Right atrium auricular region (tissue), 2 donors: ENCODE measurements around the gene ACTA1. TPM values are rescaled to one million over a fixed set of nuclear protein-coding genes. Genes with fewer than 3 reads are reported as not detected.
A peak's percentile ranks its signal among the peaks of the same experiment; 100 is the strongest.
"Not testable (repeated sequence)": the region's sequence is repeated elsewhere in the genome, so short reads cannot be mapped to it uniquely, and the experiment has no call there.

Experiments used
- DNase-seq: peaks from one replicate; pipeline ENCODE4 v3.0.0-alpha.2; 2019; ENCODE audit warnings: low spot score
- H3K27ac ChIP-seq, 2 donors: fragments of 200-600 bp; sonication (generic); 1 replicate in 1 of 2; 2 replicates in 1 of 2; pipeline ENCODE4 v1.5.1; 2016 to 2019
- H3K27me3 ChIP-seq, 2 donors: fragments of 200-600 bp; sonication (generic); one replicate each; pipeline versions ENCODE4 v1.5.1 to v1.6.0; 2017 to 2019
- H3K36me3 ChIP-seq: fragments of 200-600 bp; sonication (generic); one replicate; pipeline ENCODE4 v1.5.1; 2016
- H3K4me1 ChIP-seq, 2 donors: fragments of 200-600 bp; sonication (generic); one replicate each; pipeline versions ENCODE4 v1.5.1 to v1.6.0; 2017 to 2019
- H3K4me3 ChIP-seq, 2 donors: fragments of 200-600 bp; sonication (generic); 1 replicate in 1 of 2; 2 replicates in 1 of 2; pipeline ENCODE4 v1.5.1; 2017 to 2019; ENCODE audit warnings: mild to moderate bottlenecking in 1 of 2, moderate library complexity in 1 of 2
- H3K9me3 ChIP-seq, 2 donors: fragments of 200-600 bp; sonication (generic); one replicate each; pipeline ENCODE4 v1.5.1; 2019
- total RNA-seq, 2 donors: library from RNA; depleted of rRNA; stranded (reverse); fragments of >200 nt; gene quantifications; one replicate each; pipeline ENCODE4 v1.1.0, GENCODE V29; 2016
- TF ChIP-seq, protein P1 (sequence below), 2 donors: fragments of 200-600 bp; sonication (generic); IDR thresholded peaks; one replicate each; pipeline ENCODE4 v1.5.1; 2019; ENCODE audit warnings: antibody characterized with exemption in 2 of 2

ACTA1 gene
- 1,000 to 10,000 TPM in 1 of 2 donors, 100 to 1,000 TPM in 1; 422 to 3,527 TPM for total RNA-seq

DNA sequence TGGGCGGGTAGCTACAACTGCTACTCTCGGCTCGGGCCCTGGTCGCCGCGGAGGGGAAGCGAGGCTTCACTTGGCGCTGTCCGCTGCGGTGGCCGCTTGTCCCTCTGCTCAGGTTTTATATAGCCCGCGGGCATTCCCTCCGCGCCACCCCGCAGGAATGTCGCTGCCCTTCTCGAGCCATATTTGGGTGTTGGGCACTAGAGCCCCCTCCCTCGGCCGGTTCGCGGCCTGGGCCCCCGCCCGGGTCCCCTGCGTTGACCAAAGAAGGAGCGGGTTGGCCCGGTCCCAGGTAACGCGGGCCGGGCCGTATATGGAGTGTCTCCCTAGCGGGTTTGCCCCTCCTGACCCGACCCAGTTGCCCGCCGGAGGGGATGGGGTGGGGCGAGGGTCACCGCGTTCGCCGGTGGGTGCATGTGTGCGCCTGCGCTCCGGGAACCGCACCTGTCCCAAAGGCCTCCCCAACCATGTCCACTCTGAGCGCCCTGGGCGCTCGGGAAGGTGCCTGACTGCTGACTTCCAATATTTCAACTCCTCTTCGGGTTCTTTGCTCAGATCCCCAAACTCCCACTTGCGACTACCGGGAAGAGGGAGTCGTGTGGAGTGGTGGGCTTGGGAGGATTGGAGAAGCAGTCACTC is at the start of gene ACTA1:
Gene ACTA1 (minus strand): TSS at position 90 of the 636 bp plus-strand sequence. CDS start 979 bp downstream, outside the sequence.
- DNase-seq, result no peak
- Histone ChIP-seq H3K9me3 (no peaks in the 10 kb centered on the region), H3K4me1 (peaks cover 0 to 40% of the 10 kb centered on the region in 2 donors), H3K27me3 (peaks cover 23 to 35% of the 10 kb centered on the region in 2 donors), H3K4me3 (peak within 1 kb of the TSS; percentile 14 to 15), H3K27ac (peak within 1 kb of the TSS; percentile 60 to 67), H3K36me3 (no peaks in the 10 kb centered on the region)
- TF ChIP-seq, protein P1, sequence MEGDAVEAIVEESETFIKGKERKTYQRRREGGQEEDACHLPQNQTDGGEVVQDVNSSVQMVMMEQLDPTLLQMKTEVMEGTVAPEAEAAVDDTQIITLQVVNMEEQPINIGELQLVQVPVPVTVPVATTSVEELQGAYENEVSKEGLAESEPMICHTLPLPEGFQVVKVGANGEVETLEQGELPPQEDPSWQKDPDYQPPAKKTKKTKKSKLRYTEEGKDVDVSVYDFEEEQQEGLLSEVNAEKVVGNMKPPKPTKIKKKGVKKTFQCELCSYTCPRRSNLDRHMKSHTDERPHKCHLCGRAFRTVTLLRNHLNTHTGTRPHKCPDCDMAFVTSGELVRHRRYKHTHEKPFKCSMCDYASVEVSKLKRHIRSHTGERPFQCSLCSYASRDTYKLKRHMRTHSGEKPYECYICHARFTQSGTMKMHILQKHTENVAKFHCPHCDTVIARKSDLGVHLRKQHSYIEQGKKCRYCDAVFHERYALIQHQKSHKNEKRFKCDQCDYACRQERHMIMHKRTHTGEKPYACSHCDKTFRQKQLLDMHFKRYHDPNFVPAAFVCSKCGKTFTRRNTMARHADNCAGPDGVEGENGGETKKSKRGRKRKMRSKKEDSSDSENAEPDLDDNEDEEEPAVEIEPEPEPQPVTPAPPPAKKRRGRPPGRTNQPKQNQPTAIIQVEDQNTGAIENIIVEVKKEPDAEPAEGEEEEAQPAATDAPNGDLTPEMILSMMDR (IDR thresholded peaks at IDR 0.05), result no peak

DNA sequence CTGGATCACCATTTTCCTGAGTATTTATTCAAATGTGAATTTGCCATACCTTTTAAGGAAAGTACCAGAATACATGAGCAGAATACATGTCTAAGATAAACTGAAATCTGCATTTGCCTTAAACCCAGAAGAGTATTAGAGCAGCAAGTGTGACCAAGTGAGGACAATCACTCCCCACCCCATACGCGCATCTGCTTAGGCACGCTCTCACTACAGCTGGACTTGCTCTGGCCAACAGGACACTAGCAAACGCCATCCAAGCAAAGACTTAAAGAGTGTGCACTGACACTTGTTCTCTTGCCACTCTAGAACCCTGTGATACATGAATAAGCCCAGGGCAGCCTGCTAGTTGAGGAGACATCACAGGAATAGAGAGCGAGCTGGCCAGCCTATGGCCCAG is 48.6 kb upstream of the ACTA1 start:
- H3K4me3 ChIP-seq, result no peak overlapping the region
- no peak for DNase-seq
- H3K36me3 ChIP-seq, result peaks cover 39% of the 10 kb centered on the region
- no peaks in the 10 kb centered on the region for H3K4me1 ChIP-seq
- H3K27ac ChIP-seq, result peak overlapping the region; percentile 57 to 69
- H3K9me3 ChIP-seq, result no peaks in the 10 kb centered on the region
- H3K27me3 ChIP-seq, result no peaks in the 10 kb centered on the region
- TF ChIP-seq, protein P1 (IDR thresholded peaks at IDR 0.05), result no peak

DNA sequence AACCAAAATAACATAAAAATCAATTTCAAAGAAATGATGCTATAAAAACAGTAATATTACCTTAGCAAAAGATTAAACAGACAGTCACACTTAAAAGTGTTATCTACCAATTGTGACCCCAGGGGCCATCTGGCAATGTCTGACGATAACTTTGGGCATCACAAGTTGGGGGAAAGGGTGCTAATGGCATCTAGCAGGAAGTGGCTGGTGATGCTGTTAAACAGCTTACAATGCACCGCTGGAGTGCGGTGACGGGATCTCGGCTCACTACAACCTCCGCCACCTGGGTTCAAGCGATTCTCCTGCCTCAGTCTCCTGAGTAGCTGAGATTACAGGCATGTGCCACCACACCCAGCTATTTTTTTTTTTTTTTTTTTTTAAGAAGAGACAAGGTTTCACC is 46.6 kb upstream of the ACTA1 start:
- TF ChIP-seq, protein P1 (IDR thresholded peaks at IDR 0.05), result no peak
- peaks cover 45% of the 10 kb centered on the region for H3K36me3 ChIP-seq
- no peaks in the 10 kb centered on the region for H3K9me3 ChIP-seq
- peak overlapping the region in 1 of 2 donors; percentile 37 for H3K27ac ChIP-seq
- no peak for DNase-seq
- no peak overlapping the region for H3K4me3 ChIP-seq
- no peaks in the 10 kb centered on the region for H3K4me1 ChIP-seq
- no peaks in the 10 kb centered on the region for H3K27me3 ChIP-seq

DNA sequence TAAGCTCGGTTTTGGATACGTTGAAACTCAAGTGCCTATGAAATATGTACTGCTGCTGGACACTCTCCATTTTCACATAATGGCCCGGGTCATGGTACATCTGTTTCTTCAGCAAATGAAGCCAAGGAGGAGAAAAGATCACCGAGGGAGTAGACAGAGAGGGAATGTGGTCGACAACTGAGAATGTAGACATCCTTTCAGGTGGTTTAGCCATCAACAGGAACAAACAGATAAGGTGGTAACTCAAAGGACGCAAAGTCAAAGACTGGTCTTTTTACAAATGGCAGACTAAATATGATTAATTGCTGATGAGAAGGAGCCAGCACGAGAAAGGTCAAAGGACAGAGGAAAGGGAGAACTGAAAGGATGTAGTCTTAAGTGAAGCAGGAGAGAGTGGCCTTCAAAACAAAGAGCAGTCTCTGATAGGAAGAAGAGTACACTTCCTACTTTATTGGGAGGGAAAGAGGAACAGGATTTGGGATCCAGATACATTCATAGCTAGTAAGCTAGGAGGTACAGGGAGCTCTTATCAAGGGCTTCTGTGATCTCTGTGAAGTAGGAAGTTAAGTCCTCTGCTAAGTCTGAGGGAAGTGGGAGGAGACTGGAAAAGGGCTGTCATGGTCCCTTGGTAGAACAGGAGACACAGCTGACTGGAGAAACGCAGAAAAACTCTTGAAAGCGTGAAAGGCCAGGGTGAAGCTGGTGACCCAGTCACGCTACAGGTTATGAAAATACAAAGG is 45.9 kb upstream of the ACTA1 start:
- peak overlapping the region in 1 of 2 donors; percentile 37 for H3K27ac ChIP-seq
- no peak for DNase-seq
- TF ChIP-seq, protein P1 (IDR thresholded peaks at IDR 0.05), result no peak
- H3K4me1 ChIP-seq, result no peaks in the 10 kb centered on the region
- H3K4me3 ChIP-seq, result no peak overlapping the region
- peaks cover 51% of the 10 kb centered on the region for H3K36me3 ChIP-seq
- no peaks in the 10 kb centered on the region for H3K27me3 ChIP-seq
- no peaks in the 10 kb centered on the region for H3K9me3 ChIP-seq

DNA sequence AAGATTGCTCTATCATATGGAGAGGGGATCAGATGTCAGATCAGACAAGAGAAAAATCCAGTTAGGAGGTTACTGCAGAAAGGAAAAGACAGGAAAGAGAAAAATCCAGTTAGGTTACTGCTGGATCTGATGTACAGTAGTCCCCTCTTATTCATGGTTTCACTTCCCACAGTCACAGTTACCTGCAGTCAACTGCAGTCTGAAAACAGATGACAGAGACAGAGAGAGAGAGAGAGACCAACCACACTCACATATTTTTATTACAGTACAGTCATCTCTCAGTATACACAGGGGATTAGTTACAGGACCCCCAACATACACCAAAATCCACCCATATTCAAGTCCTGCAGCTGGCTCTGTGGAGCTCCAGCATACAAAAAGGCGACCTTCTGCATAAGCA is 45.0 kb upstream of the ACTA1 start:
- Histone ChIP-seq H3K4me3 (no peak overlapping the region), H3K27ac (no peak overlapping the region), H3K4me1 (no peaks in the 10 kb centered on the region), H3K27me3 (no peaks in the 10 kb centered on the region), H3K9me3 (no peaks in the 10 kb centered on the region), H3K36me3 (peaks cover 56% of the 10 kb centered on the region)
- TF ChIP-seq, protein P1 (IDR thresholded peaks at IDR 0.05), result no peak
- no peak for DNase-seq

DNA sequence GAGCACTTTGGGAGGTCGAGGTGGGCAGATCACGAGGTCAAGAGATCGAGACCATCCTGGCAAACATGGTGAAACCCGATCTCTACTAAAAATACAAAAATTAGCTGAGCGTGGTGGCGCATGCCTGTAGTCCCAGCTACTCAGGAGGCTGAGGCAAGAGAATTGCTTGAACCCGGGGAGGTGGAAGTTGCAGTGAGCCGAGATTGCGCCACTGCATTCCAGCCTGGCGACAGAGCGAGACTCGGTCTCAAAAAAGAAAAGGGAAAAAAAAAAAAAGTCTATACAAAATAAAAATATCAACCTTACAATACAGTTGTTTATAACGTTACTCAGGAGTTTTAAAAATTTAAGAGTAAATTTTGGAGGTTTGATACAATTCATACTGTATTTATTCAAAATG is 42.0 kb upstream of the ACTA1 start:
- not testable (repeated sequence) for H3K27ac ChIP-seq, H3K27me3 ChIP-seq, H3K4me1 ChIP-seq, H3K9me3 ChIP-seq, DNase-seq, H3K4me3 ChIP-seq
- H3K36me3 ChIP-seq, result peaks cover 51% of the 10 kb centered on the region
